Posterior vena cava (tissue), 2 donors: ENCODE results near the gene DPH2. TPM values are rescaled to one million over a fixed set of nuclear protein-coding genes. Genes with fewer than 3 reads are reported as not detected.
A peak's percentile ranks its signal among the peaks of the same experiment; 100 is the strongest.

Source experiments
- DNase-seq: peaks from one replicate; pipeline ENCODE4 v3.0.0-alpha.2; 2020; ENCODE audit warnings: low spot score
- intact Hi-C, 2 donors: fragments of 100-400 bp; cut with DNase I; formaldehyde crosslinking; loops; one replicate each; pipeline versions ENCODE4 v1.14.1 to v1.14.2; 2022 to 2023
- long read RNA-seq, 2 donors: library from polyadenylated mRNA; unstranded; transcript quantifications; one replicate each; pipeline ENCODE4 v2.0.0, GENCODE V29; 2020 to 2021
- total RNA-seq, 2 donors: library from RNA; stranded (reverse); fragmentation: NEBNext Ultra II Directional; extraction: Animal tissue kit (Norgen Biotek cat#: 25700); gene quantifications; one replicate each; pipeline ENCODE4 v1.2.1, GENCODE V29; 2021
- donor health status: DM: yes; HTN: yes; CAD: no.
- donor health status: DM: yes; HTN: yes; CAD: no.

Gene DPH2, protein sequence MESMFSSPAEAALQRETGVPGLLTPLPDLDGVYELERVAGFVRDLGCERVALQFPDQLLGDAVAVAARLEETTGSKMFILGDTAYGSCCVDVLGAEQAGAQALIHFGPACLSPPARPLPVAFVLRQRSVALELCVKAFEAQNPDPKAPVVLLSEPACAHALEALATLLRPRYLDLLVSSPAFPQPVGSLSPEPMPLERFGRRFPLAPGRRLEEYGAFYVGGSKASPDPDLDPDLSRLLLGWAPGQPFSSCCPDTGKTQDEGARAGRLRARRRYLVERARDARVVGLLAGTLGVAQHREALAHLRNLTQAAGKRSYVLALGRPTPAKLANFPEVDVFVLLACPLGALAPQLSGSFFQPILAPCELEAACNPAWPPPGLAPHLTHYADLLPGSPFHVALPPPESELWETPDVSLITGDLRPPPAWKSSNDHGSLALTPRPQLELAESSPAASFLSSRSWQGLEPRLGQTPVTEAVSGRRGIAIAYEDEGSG
- total RNA-seq: 10 to 100 TPM; 13.5 to 14.5 TPM
- long read RNA-seq, donor 1, partial matches to known transcripts: 2 of 6 reads
- long read RNA-seq, donor 1, other reads (novel, unspliced or antisense): 0 of 6 reads
- long read RNA-seq, donor 2, transcript DPH2-201 (6 exons, 2,472 nt): major isoform, 14 of 38 reads
- long read RNA-seq, donor 2, partial matches to known transcripts: 12 of 38 reads
- long read RNA-seq, donor 2, other reads (novel, unspliced or antisense): 8 of 38 reads

DNA sequence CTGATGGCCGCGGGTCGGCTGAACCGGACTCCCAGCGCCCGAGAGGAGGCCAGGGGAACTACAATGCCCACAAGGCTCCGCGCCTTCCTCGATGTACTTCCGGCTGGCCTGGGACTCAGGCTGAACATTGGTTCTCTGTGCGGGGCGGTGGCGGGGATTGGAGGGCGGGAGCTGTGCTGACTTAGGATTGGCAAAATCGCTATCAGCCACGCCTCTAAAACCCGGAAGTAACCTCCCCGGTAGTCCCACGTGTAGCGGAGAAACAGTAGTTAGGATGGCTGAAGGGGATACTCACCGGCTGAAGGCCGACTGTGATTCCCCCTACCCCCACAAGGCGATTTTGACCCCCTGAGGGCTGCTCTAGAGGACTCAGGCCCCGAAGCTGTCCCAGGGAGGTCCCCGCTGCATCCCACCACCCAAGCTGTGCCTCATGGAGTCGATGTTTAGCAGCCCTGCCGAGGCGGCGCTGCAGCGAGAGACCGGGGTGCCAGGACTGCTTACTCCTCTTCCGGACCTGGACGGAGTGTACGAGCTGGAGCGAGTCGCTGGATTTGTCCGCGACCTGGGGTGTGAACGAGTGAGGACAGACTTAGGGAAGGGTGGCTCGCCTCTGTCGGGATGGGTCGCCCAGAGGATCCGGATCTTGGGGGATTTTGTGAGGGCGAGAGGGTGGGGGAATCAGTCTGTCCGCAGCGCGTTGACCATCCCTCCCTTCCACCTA lies at the start of gene DPH2:
Gene DPH2, plus strand, starts transcription at position 265 of the 721 bp plus-strand sequence. Its CDS starts 166 bp downstream, at position 431.
- intact Hi-C loops: no loop called here
- DNase-seq: peak; percentile 99

DNA sequence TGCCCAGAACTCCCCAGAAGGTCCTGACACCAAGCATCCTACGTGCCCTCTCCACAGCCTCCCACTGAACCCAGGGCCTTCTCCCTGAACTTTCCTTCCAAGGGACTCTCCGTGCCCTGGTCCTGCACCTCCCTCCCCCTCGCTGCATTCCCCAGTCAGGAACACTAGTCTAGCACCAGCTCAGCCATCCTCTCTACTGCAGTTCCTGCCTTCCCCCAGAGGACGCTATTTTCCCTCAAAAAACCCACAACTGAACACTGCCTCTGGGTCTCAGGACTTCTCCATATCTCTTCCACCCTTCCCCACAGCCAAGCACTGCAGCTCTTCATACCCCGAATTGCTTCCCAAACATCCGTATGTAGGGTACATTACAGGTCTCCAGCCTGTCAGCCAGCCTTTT lies 48.8 kb upstream of the DPH2 start:
- DNase-seq: no peak
- intact Hi-C loops: no loop called here

DNA sequence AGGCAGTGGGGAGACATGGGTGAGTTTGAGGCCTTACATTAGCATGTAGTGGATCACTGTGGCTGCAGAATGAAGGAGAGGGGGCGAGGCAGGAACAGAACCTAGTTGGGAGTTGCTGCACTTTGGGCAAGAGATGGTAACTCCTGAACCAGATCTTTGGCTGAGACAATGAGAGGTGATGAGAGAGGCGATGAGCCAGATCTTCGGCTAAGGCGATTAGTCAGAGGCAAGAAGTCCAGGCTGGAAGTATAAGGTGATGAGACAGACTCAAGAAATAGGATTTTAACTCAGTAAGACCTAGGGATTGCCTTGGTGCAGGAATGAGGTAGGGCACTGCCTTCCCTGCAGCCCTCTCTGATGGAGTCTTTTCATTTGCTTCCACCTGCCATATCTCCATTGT lies 45.3 kb upstream of the DPH2 start:
- DNase-seq: no peak
- intact Hi-C loops: no loop called here

DNA sequence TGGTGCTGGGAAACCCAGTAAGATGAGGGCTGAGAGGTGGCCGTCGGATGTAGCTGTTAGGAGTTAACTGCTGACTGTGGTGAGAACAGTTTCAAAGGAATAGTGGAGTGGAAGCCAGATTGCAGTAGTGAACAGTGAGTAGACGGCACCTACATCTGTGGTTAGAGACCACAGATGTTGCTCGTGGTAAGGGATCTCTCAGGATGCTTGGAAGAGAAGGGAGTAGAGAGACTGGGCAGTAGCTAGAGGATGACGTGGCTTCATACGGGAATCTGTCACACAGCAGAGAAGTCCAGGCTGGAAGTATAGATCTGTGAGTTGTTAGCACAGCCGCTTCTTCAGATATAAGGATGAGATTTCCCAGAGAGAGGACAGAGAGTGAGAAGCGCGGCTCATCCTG lies 44.0 kb upstream of the DPH2 start:
- DNase-seq: no peak
- intact Hi-C loops: no loop called here

DNA sequence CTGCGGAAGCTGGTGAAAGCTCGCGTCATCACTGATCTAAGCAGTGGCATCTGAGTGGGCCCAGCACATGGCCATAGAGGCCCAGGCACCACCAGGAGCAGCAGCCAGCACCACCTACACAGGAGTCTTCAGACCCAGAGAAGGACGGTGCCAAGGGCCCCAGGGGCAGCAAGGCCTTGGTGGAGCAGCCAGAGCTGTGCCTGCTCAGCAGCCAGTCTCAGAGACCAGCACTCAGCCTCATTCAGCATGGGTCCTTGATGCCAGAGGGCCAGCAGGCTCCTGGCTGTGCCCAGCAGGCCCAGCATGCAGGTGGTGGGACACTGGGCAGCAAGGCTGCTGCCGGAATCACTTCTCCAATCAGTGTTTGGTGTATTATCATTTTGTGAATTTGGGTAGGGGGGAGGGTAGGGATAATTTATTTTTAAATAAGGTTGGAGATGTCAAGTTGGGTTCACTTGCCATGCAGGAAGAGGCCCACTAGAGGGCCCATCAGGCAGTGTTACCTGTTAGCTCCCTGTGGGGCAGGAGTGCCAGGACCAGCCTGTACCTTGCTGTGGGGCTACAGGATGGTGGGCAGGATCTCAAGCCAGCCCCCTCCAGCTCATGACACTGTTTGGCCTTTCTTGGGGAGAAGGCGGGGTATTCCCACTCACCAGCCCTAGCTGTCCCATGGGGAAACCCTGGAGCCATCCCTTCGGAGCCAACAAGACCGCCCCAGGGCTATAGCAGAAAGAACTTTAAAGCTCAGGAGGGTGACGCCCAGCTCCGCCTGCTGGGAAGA lies 39.5 kb upstream of the DPH2 start:
- no peak for DNase-seq
- intact Hi-C loops: no loop called here

DNA sequence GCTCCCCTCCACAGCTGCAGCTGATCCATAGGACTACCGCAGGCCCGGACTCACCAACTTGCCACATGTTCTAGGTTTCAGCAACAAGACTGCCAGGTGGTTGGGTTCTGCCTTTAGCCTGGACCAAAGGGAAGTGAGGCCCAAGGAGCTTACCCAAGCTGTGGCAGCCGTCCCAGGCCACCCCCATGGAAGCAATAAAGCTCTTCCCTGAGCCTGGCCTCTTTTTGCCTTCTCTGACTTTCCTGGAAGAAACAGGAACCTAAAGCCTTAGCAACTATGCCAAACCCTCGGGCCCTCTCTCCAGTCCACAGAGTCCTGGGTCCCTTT lies 38.9 kb upstream of the DPH2 start:
- intact Hi-C loops: no loop called here
- no peak for DNase-seq

DNA sequence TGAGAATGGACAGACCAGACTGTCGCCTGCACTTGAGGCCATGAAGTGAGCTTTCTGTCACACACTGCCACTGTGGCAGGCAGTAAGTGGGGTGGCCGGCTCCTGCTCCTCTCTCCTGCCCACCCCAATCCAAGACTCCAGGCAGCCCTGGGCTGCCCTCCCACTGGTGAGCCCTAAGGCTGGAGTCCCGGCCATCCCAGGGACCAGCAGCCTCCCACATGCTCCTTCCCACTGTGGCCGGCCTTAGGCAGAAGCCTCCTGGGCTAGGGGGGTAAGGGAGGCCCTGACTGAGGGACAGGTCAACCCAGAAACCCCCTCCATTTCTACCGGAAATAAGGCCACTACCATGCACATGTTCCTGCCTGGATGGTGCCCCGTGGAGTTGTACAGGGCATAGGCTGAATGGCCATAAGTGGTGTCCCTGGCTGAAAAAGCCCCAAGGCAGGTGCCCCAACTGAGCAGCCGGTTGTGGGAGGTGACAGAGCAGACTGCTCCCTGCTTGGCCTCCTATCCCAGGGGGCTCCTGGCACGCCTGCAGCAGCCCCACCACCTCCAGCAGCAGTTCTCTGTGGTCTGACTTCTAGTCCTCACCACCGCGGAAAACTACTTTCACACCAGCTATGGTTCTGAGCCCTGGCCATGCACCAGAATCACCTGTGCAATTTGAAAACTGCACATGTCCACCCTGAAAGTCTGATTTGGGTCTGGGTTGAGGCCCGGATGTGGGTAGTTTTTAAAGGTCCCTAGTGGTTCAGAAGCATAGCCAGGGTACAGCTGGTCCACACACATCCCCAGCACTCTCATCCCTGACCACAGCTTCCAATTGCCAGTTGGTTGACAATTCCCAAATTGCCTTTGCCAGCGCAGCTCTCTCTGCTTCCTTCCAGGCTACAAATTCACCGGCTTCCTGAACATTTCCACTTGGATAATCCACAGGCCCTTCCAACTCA lies 37.8 kb upstream of the DPH2 start:
- intact Hi-C loops: no loop called here
- no peak for DNase-seq

DNA sequence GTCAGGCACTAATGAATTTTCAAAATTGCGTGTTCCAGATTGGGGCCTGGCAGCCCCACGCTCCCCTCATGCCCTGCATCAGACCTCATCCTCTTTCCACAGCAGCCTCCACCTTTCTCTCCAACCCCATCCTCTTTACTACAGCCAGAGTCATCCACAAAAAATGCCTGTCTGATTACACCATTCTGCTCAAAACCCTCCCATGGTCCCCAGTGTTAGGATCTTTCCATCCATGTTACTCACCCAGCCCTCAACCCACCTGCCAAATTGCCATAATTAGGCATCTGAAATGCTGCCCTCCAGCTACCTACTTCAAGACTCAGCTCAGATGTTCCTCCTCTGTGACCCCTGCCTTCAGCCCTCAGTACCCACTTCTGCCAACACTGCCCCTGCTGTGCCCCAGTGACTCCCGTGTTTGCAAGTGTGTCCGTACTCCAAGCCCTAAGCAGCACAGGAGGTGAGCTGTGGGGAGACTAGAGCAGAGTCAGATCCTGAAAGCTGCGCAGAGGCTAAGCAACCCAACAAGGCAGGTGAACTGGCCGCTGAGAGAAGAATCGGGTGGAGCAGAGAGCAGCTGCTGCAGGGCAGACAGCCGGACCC lies 36.9 kb upstream of the DPH2 start:
- no peak for DNase-seq
- intact Hi-C loops: no loop called here

DNA sequence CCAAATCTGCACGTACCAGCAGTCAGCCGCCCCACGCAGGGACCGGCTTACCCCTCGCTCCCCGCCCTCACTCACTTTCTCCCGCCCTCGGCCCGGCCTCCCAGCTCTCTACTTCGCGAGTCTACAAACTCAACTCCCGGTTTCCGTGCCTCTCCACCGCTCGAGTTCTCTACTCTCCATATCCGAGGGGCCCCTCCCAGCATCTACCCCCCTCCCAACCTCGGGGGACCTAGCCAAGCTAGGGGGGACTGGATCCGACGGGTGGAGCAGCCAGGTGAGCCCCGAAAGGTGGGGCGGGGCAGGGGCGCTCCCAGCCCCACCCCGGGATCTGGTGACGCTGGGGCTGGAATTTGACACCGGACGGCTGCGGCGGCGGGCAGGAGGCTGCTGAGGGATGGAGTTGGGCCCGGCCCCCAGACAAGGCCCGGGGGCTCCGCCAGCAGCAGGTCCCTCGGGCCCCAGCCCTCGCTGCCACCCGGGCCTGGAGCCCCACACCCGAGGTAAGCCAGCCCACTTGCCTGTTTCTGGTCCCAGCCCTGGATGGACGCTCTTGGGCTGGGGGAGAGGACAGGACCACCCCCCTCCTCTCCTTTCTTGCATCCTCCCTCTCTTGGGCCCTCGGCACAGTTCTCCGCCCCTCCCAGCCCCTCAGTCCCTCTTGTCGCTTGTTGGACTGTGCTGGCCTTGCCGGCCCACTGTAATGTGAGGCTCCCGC lies 36.3 kb upstream of the DPH2 start, which contains the start of gene ARTN:
Gene ARTN, plus strand, starts transcription at position 416 of the 715 bp plus-strand sequence. CDS start 1,856 bp downstream, outside the sequence.
- intact Hi-C loops: loop anchor here in 1 of 2 donors (2.0 kb wide), 1 partner anchor 169 kb away; no protein-coding TSS in a partner anchor
- peak; percentile 70 for DNase-seq

DNA sequence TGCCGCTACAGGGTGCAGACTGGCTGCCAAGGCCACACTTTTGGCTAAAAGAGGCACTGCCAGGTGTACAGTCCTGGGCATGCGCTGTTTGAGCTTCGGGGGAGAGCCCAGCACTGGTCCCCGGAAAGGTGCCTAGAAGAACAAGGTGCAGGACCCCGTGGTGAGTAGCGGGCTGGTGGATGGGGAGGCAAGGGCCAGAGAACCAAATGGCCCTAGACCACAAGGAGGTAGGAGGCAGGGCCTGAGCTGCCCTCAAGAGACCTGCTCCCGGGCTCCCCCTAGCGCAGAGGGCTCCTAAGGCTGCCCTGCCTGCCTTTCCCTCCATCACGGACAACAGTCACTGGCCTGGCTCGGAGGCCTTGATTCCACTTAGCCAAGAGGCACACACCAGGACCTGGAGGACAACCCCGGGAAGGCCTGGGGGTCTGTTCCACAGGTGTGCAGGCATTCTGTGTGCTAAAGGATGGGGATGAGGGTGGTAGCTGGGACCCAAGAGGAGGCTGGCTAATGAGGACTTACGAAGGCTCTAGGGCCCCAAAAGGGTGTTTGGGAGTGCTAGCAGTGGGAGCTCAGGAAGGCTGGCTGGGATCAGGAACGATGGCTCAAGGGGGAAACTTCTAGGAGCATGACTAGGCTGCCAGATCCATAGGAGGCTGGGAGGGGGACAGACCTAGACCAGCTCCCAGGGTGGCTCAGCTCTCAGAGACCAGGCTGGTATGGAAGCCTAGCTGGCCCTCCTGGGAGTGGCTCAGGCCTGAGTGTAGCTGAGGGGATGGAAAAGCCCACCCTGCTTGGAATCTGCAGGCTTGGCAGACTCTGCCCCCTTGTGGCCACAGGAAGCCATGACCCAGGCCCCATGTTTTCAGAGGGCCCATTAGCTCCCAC lies 35.5 kb upstream of the DPH2 start:
- intact Hi-C loops: loop anchor here in 1 of 2 donors (2.0 kb wide), 1 partner anchor 170 kb away; no protein-coding TSS in a partner anchor
- peak; percentile 88 for DNase-seq

DNA sequence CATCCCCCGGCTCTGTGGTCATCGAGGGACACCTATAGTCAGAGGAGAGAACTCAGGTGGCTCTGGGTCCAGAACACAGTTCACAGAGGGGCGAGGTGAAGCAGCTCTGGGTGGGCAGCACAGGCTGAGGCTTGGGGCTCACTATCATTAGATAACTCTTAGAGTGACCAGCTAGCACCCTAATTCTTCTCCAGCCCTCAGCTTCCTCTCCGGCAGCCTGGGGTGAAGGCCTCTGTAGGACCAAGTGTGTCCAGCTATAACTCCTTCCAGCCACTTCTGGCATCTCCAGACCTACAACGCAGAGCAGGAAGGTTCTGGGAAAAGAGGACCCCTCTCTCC lies 34.9 kb upstream of the DPH2 start:
- intact Hi-C loops: loop anchor here (2.0 to 5.0 kb wide), 2 partner anchors 170 to 173 kb away; no protein-coding TSS in a partner anchor
- no peak for DNase-seq

DNA sequence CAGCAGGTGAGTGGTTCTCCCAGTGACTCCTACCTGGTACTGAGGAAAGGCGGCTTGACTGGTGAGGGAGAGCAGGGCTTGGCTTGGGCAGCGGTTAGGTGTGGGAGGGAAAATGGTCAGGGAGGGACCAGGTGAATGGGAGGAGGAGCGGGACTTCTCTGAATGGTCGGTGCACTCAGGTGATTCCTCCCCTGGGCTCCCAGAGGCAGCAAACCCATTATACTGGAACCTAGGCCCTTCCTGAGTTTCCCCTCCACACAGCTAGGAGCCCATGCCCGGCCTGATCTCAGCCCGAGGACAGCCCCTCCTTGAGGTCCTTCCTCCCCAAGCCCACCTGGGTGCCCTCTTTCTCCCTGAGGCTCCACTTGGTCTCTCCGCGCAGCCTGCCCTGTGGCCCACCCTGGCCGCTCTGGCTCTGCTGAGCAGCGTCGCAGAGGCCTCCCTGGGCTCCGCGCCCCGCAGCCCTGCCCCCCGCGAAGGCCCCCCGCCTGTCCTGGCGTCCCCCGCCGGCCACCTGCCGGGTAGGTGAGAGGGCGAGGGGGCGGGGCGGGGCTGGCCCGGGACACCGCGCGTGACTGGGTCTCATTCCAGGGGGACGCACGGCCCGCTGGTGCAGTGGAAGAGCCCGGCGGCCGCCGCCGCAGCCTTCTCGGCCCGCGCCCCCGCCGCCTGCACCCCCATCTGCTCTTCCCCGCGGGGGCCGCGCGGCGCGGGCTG lies 33.9 kb upstream of the DPH2 start:
- intact Hi-C loops: loop anchor here (2.0 to 5.0 kb wide), 2 partner anchors 171 to 174 kb away; no protein-coding TSS in a partner anchor

DNA sequence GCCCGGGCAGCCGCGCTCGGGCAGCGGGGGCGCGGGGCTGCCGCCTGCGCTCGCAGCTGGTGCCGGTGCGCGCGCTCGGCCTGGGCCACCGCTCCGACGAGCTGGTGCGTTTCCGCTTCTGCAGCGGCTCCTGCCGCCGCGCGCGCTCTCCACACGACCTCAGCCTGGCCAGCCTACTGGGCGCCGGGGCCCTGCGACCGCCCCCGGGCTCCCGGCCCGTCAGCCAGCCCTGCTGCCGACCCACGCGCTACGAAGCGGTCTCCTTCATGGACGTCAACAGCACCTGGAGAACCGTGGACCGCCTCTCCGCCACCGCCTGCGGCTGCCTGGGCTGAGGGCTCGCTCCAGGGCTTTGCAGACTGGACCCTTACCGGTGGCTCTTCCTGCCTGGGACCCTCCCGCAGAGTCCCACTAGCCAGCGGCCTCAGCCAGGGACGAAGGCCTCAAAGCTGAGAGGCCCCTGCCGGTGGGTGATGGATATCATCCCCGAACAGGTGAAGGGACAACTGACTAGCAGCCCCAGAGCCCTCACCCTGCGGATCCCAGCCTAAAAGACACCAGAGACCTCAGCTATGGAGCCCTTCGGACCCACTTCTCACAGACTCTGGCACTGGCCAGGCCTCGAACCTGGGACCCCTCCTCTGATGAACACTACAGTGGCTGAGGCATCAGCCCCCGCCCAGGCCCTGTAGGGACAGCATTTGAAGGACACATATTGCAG lies 33.2 kb upstream of the DPH2 start:
- peak; percentile 78 for DNase-seq
- intact Hi-C loops: loop anchor here in 1 of 2 donors (5.0 kb wide), 1 partner anchor 174 kb away; no protein-coding TSS in a partner anchor

More for the DNA sequence above, 33.9 kb upstream of the DPH2 start:
- DNase-seq: peak; percentile 68

DNA sequence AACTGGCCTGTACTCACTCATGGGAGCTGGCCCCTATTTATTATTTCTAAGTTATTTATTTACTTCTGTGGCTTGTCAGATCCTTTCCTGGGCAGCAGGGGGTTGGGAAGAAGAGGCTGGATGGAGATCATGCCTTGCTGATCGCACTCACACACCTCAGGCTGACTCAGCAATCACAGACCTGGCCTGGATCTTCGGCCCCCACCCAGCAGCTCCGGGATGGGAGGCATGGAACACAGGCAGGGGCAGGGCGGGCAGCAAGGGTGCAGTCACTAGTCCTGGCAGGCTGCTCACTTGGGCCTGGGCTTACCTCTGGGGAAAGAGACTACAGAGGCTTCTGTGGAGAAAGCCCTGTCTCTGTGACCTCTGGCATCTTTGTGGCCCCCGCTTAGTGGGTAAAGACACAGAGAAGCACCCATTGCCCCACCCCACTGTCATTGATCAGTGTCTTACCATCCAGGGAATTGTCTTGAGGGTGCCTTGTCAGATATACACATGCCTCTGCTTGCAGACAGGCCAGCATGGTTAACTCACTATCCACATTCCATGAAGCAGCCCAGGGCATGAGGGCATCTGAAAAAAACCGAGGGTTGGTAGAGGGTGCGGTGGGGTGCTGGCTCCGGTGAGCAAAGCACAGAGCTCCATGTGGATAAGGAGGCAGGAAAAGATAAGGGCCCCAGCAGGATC lies 32.5 kb upstream of the DPH2 start:
- intact Hi-C loops: loop anchor here in 1 of 2 donors (5.0 kb wide), 1 partner anchor 175 kb away; no protein-coding TSS in a partner anchor
- DNase-seq: peak; percentile 79
